ENCODE results near the gene PRKCQ.

PRKCQ gene

DNA sequence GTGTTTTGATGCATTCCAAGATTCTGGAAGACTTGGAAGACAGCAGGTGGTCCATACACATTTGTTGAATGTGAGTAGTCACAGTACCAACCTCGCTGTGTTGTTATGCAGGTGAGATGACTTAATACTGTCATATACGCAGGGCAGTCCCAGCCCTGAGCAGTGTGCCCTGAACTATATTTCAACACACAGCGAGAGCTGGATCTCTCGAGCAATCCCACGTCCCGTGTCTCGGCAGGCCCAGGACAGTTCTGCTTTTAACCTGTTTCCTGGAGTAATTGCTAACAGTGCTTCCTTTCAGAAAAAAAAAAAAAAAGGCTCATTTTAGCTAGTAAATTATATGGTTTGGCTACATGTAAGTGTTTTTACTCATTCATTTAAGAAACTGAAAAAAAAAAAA is 179.7 kb downstream of the PRKCQ start:
- no peak for DNase-seq (ENCODE audit: low read depth, low spot score)
- TF ChIP-seq, protein P1, sequence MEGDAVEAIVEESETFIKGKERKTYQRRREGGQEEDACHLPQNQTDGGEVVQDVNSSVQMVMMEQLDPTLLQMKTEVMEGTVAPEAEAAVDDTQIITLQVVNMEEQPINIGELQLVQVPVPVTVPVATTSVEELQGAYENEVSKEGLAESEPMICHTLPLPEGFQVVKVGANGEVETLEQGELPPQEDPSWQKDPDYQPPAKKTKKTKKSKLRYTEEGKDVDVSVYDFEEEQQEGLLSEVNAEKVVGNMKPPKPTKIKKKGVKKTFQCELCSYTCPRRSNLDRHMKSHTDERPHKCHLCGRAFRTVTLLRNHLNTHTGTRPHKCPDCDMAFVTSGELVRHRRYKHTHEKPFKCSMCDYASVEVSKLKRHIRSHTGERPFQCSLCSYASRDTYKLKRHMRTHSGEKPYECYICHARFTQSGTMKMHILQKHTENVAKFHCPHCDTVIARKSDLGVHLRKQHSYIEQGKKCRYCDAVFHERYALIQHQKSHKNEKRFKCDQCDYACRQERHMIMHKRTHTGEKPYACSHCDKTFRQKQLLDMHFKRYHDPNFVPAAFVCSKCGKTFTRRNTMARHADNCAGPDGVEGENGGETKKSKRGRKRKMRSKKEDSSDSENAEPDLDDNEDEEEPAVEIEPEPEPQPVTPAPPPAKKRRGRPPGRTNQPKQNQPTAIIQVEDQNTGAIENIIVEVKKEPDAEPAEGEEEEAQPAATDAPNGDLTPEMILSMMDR (IDR thresholded peaks at IDR 0.05; ENCODE audit: low read depth, low read length) = no peak
- in situ Hi-C loops (cut with HindIII; ENCODE audit: low sequenced_read_pairs) = no loop called here
- H3K4me3 ChIP-seq (ENCODE audit: low read depth, low read length) = no peak overlapping the region

GRCh38 chr10:6399879-6400278 is 180.2 kb downstream of the PRKCQ start:
- H3K4me3 ChIP-seq (ENCODE audit: low read depth, low read length) = no peak overlapping the region
- in situ Hi-C loops (cut with HindIII; ENCODE audit: low sequenced_read_pairs) = no loop called here
- TF ChIP-seq, protein P1 (IDR thresholded peaks at IDR 0.05; ENCODE audit: low read depth, low read length) = no peak

DNA sequence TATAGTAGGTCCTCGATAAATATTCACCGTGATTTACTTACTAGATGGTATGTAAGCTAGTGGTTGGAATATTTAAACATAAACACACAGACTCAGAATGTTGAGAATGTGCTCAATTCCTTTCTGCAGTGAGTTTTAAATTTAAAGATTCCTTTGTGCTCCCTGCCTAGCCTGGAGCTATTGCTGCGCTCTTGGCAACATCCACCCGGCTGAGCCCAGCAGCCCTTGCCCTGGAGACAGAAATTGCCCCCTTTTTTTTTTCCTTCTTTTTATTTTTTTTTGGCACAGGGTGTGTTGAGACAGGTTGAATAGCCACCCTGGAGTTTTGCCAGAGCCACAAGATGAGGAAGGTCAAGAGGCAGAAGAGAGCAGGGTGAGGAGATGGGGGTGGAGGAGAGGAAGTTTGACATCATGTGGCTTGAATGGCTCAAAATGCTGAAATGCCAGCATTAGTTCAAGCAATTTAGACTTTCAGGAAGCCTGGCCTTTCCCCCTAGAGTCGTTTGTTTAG is 180.8 kb downstream of the PRKCQ start:
- TF ChIP-seq, protein P1 (IDR thresholded peaks at IDR 0.05; ENCODE audit: low read depth, low read length) = no peak
- no peak overlapping the region for H3K4me3 ChIP-seq (ENCODE audit: low read depth, low read length)
- DNase-seq (ENCODE audit: low read depth, low spot score) = peak; percentile 28
- in situ Hi-C loops (cut with HindIII; ENCODE audit: low sequenced_read_pairs) = no loop called here

More at GRCh38 chr10:6399879-6400278, 180.2 kb downstream of the PRKCQ start:
- no peak for DNase-seq (ENCODE audit: low read depth, low spot score)

- in situ Hi-C loops (cut with HindIII; ENCODE audit: low sequenced_read_pairs) = no loop called here
- DNase-seq (ENCODE audit: low read depth, low spot score) = no peak
- TF ChIP-seq, protein P1 (IDR thresholded peaks at IDR 0.05; ENCODE audit: low read depth, low read length) = no peak
Observed at GRCh38 chr10:6398399-6398798, 181.7 kb downstream of the PRKCQ start.

DNA sequence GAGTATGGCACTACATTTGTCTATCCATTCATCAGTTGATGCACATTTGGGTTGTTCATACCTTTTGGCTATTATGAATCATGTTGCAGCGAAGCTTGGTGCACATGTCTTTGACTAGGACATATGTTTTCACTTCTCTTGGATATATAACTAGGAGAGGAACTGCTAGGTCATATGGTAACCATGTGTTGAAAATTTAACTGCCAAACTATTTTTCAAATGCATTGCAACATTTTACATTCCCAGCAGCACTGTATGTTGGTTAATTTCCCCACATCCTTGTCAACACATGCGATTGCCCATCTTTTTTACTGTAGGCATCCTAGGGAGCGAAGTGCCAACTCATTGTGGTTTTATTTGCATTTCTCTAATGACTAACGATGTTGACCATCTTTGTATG is 183.4 kb downstream of the PRKCQ start:
- in situ Hi-C loops (cut with HindIII; ENCODE audit: low sequenced_read_pairs) = no loop called here
- no peak overlapping the region for H3K4me3 ChIP-seq (ENCODE audit: low read depth, low read length)
- TF ChIP-seq, protein P1 (IDR thresholded peaks at IDR 0.05; ENCODE audit: low read depth, low read length) = no peak
- peak; percentile 55 for DNase-seq (ENCODE audit: low read depth, low spot score)

More at GRCh38 chr10:6398399-6398798, 181.7 kb downstream of the PRKCQ start:
- H3K4me3 ChIP-seq (ENCODE audit: low read depth, low read length) = no peak overlapping the region

- DNase-seq (ENCODE audit: low read depth, low spot score) = no peak
- TF ChIP-seq, protein P1 (IDR thresholded peaks at IDR 0.05; ENCODE audit: low read depth, low read length) = no peak
- in situ Hi-C loops (cut with HindIII; ENCODE audit: low sequenced_read_pairs) = no loop called here
- no peak overlapping the region for H3K4me3 ChIP-seq (ENCODE audit: low read depth, low read length)
Observed at GRCh38 chr10:6396226-6396625, 183.8 kb downstream of the PRKCQ start.

GRCh38 chr10:6395606-6396005 is 184.5 kb downstream of the PRKCQ start:
- no peak for DNase-seq (ENCODE audit: low read depth, low spot score)
- TF ChIP-seq, protein P1 (IDR thresholded peaks at IDR 0.05; ENCODE audit: low read depth, low read length) = no peak
- in situ Hi-C loops (cut with HindIII; ENCODE audit: low sequenced_read_pairs) = no loop called here
- no peak overlapping the region for H3K4me3 ChIP-seq (ENCODE audit: low read depth, low read length)
